Epithelial cell of esophagus (primary cell): Measurements from ENCODE around the gene ARHGEF28.
A peak's percentile ranks its signal among the peaks of the same experiment; 100 is the strongest.

Experiments used
- DNase-seq: peaks from one replicate; pipeline ENCODE4 v3.0.0; 2010; ENCODE audit warnings: low read depth
- H3K4me3 ChIP-seq: 2 replicates; pipeline ENCODE4 v1.5.1; 2011; ENCODE audit warnings: mild to moderate bottlenecking, low read length, control low read depth
- CTCF ChIP-seq: IDR thresholded peaks from 2 replicates; pipeline ENCODE4 v1.5.1; 2011; ENCODE audit warnings: low read depth, mild to moderate bottlenecking, low read length, control low read depth, inconsistent platforms; ENCODE audit not compliant: insufficient read depth; ENCODE audit errors: missing control alignments

ARHGEF28 gene

GRCh38 chr5:73655521-73656160 lies 29.6 kb downstream of the ARHGEF28 start:
- H3K4me3 ChIP-seq: no peak overlapping the region
- no peak for DNase-seq
- TF ChIP-seq CTCF: no peak

- no peak for DNase-seq
- H3K4me3 ChIP-seq: no peak overlapping the region
- TF ChIP-seq CTCF: no peak
These were observed 35.8 kb downstream of the ARHGEF28 start for GRCh38 chr5:73661753-73662152.

GRCh38 chr5:73663161-73663859 lies 37.3 kb downstream of the ARHGEF28 start:
- no peak overlapping the region for H3K4me3 ChIP-seq
- TF ChIP-seq CTCF: no peak
- no peak for DNase-seq

GRCh38 chr5:73663860-73664240 lies 37.9 kb downstream of the ARHGEF28 start:
- no peak for TF ChIP-seq CTCF
- H3K4me3 ChIP-seq: no peak overlapping the region
- DNase-seq: peak; percentile 56

GRCh38 chr5:73664796-73665195 lies 38.8 kb downstream of the ARHGEF28 start:
- no peak for TF ChIP-seq CTCF
- no peak overlapping the region for H3K4me3 ChIP-seq
- no peak for DNase-seq

- no peak for TF ChIP-seq CTCF
These were observed 40.9 kb downstream of the ARHGEF28 start for GRCh38 chr5:73666891-73667290.

GRCh38 chr5:73668017-73668416 lies 42.0 kb downstream of the ARHGEF28 start:
- no peak for TF ChIP-seq CTCF
- H3K4me3 ChIP-seq: no peak overlapping the region
- DNase-seq: no peak

More at GRCh38 chr5:73666891-73667290, 40.9 kb downstream of the ARHGEF28 start:
- no peak for DNase-seq
- H3K4me3 ChIP-seq: no peak overlapping the region
